Muscle of leg (tissue), 16 donors: Measurements from ENCODE around the gene C8A. TPM values are rescaled to one million over a fixed set of nuclear protein-coding genes. Genes with fewer than 3 reads are reported as not detected.

Experiments used
- DNase-seq: peaks from one replicate; pipeline ENCODE4 v3.0.0; 2013
- H3K27ac ChIP-seq: one replicate; pipeline ENCODE4 v1.5.1; 2013; ENCODE audit warnings: mild to moderate bottlenecking, low read length, control low read depth
- H3K27me3 ChIP-seq: one replicate; pipeline ENCODE4 v1.6.1; 2013; ENCODE audit warnings: low read length; ENCODE audit not compliant: control insufficient read depth, insufficient read depth
- H3K36me3 ChIP-seq: one replicate; pipeline ENCODE4 v1.6.1; 2013; ENCODE audit warnings: low read length; ENCODE audit not compliant: control insufficient read depth, insufficient read depth
- H3K4me1 ChIP-seq: one replicate; pipeline ENCODE4 v1.6.1; 2013; ENCODE audit warnings: low read length; ENCODE audit not compliant: control insufficient read depth, insufficient read depth
- H3K4me3 ChIP-seq: one replicate; pipeline ENCODE4 v1.5.1; 2013; ENCODE audit warnings: low read length, control low read depth
- H3K9me3 ChIP-seq: replicated peaks from 2 replicates; pipeline ENCODE4 v1.6.1; 2013; ENCODE audit warnings: low read depth, low read length; ENCODE audit not compliant: control insufficient read depth
- WGBS: methylation state at CpG from one replicate; pipeline ENCODE4 v1.1.5; 2013; ENCODE audit warnings: missing lambda C conversion rate; ENCODE audit not compliant: insufficient coverage; 5-methylcytosine and 5-hydroxymethylcytosine counted together
- long read RNA-seq, 11 donors: transcript quantifications; one replicate each; lab custom pipeline, GENCODE V29; 2026
- polyA plus RNA-seq, 8 donors: library from polyadenylated mRNA; unstranded; fragments of 120-200 nt; gene quantifications; one replicate each; pipeline versions ENCODE4 v1.2.1 to v1.2.3, GENCODE V29; 2013; ENCODE audit warnings: inconsistent platforms in 1 of 8, low replicate concordance in 1 of 8; ENCODE audit not compliant: insufficient read length in 8 of 8, insufficient read depth in 1 of 8
- total RNA-seq: library from RNA; stranded (reverse); fragments of 120-200 nt; gene quantifications from one replicate; pipeline ENCODE4 v1.2.4, GENCODE V29; 2013

The C8A gene
- not detected for total RNA-seq
- polyA plus RNA-seq = under 1 TPM in 1 of 8 donors, not detected in 7; 0.33 TPM
- long read RNA-seq, donor 1 = 0 reads
- long read RNA-seq, donor 2 = 0 reads
- long read RNA-seq, donor 3 = 0 reads
- long read RNA-seq, donor 4 = 0 reads
- long read RNA-seq, donor 5 = 0 reads
- long read RNA-seq, donor 6 = 0 reads
- long read RNA-seq, donor 7 = 0 reads
- long read RNA-seq, donor 8 = 0 reads
- long read RNA-seq, donor 9 = 0 reads
- long read RNA-seq, donor 10 = 0 reads
- long read RNA-seq, donor 11 = 0 reads

DNA sequence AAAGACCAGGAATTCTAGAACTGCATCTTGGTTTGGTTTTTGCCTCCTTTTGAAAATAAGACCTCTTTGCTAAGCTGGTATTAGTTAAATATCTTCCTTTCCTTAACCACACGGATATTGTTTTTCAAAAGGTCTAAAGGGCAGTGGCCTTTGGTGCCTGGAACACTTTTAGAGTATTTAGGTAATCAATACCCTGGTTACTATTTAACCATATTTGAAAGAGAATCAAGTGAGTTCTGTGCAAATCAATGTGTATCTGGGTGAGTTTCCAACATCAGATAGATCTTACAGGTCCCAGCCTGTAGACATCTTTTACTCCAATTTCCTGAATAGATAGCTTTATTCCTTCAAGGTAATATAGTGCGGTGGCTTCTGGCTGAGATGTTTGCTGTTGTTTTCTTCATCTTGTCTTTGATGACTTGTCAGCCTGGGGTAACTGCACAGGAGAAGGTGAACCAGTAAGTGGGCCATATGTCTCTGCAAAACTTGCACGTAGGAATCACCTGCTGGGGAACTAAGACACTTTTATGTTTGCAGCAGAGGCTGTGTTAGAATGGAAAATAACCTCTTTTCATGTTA lies at the start of gene C8A:
Gene C8A (plus strand): TSS at position 277 of the 579 bp plus-strand sequence. CDS start 105 bp downstream, at position 382.
- Histone ChIP-seq H3K36me3 (no peaks in the 10 kb centered on the region), H3K9me3 (no peaks in the 10 kb centered on the region), H3K27me3 (no peaks in the 10 kb centered on the region), H3K4me3 (no peak within 1 kb of the TSS), H3K4me1 (no peaks in the 10 kb centered on the region), H3K27ac (no peak within 1 kb of the TSS)
- WGBS = no CpG with 5 or more reads among the region's 3 CpGs
- no peak for DNase-seq

DNA sequence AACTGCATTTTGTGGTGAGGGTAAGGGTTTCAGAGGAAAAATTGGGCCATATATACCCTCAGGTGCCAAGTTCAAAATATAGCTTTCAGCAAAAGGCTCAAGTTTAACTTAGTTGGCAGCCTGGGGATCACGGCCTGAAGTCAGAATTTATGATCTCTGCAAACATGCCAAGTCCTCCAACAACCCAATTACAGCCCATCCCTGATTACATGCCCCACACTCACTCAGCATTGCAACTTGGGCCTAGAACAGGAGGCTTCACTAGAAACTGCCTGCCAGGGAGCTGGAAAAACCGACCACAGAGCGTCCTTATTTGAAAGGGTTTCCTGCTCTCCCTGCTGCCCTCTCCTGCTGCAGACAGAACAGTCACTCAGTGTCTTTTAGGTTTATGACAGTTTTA lies 47.8 kb upstream of the C8A start:
- 0% methylated on average over 1 of the region's 3 CpGs for WGBS
- Histone ChIP-seq H3K27me3 (no peaks in the 10 kb centered on the region), H3K27ac (no peak overlapping the region), H3K9me3 (no peaks in the 10 kb centered on the region), H3K4me3 (no peak overlapping the region), H3K4me1 (no peaks in the 10 kb centered on the region), H3K36me3 (no peaks in the 10 kb centered on the region)
- no peak for DNase-seq

GRCh38 chr1:56808410-56808809 lies 46.2 kb upstream of the C8A start:
- no CpG with 5 or more reads among the region's 1 CpG for WGBS
- H3K27me3 ChIP-seq = no peaks in the 10 kb centered on the region
- no peaks in the 10 kb centered on the region for H3K4me1 ChIP-seq
- H3K4me3 ChIP-seq = no peak overlapping the region
- no peak for DNase-seq
- H3K27ac ChIP-seq = no peak overlapping the region
- H3K9me3 ChIP-seq = no peaks in the 10 kb centered on the region
- H3K36me3 ChIP-seq = no peaks in the 10 kb centered on the region

DNA sequence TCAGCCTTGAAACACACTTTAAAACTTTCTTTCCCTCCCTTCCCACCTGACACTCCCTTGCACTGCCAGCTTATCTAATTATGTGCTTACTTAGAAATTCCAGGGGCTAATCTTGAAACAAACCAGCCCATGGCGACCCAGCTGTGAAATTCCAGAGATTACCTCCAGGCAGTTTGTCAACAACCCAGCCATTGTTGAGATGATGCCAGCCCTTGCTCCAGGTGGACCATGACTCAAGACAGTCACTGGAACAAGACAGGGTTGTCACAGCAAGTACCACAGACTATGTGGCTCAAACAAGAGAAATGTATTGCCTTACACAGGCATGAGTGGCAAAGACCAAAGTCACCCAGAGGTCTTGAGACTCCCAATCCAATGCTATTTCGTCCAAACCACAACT lies 43.3 kb upstream of the C8A start:
- Histone ChIP-seq H3K36me3 (no peaks in the 10 kb centered on the region), H3K4me3 (no peak overlapping the region), H3K27me3 (no peaks in the 10 kb centered on the region), H3K4me1 (no peaks in the 10 kb centered on the region), H3K9me3 (peaks cover 3% of the 10 kb centered on the region), H3K27ac (no peak overlapping the region)
- DNase-seq = no peak
- WGBS = 13% methylated on average over 1 of the region's 2 CpGs

DNA sequence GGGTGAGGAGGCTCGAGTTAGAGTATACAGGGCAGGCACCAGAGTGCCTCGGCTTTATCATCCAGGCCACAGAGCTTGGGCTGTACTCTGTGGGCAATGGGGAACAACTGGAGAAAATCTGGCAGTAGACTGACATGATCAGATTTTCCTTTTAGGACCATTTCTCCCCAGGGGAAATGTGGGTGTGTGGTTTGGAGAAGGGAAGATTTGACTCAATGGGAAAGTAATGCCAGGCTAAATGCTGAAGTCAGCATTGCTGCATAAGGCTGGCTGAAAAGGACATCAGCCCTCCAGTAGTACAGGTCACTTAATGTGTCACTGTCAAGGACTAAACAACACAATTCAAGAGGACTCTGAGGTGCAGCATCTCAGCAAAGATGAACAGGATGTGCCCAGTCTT lies 40.4 kb upstream of the C8A start:
- Histone ChIP-seq H3K9me3 (peaks cover 3% of the 10 kb centered on the region), H3K4me3 (no peak overlapping the region), H3K27ac (no peak overlapping the region), H3K36me3 (no peaks in the 10 kb centered on the region), H3K27me3 (no peaks in the 10 kb centered on the region), H3K4me1 (no peaks in the 10 kb centered on the region)
- no peak for DNase-seq
- WGBS = 90% methylated on average over 2 of the region's 2 CpGs

- H3K27ac ChIP-seq = no peak overlapping the region
- no peak overlapping the region for H3K4me3 ChIP-seq
- H3K9me3 ChIP-seq = peaks cover 3% of the 10 kb centered on the region
- H3K4me1 ChIP-seq = peaks cover 5% of the 10 kb centered on the region
- DNase-seq = no peak
- H3K27me3 ChIP-seq = peaks cover 7% of the 10 kb centered on the region
- H3K36me3 ChIP-seq = no peaks in the 10 kb centered on the region
- 88% methylated on average over 1 of the region's 1 CpG for WGBS
These were observed 38.3 kb upstream of the C8A start for GRCh38 chr1:56816264-56816663.

DNA sequence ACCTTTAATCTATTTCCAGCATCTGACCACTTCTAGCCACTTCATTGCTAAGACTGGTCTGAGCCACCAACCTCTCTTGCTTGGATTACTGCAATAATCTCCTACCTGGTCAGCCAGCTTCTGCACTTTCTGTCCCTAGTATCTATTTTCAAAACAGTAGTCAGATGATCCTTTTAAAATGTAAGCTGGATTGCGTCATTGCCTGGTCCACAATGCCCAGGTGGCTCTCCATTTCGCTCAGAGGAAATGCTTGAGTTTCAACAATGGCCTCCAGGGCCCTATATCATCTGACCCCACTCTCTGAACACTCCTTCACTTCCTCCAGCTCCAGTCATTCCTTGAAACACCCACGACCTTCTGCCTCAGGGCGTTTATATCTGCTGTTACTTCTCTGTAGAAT lies 37.7 kb upstream of the C8A start:
- Histone ChIP-seq H3K27me3 (peaks cover 7% of the 10 kb centered on the region), H3K4me1 (peaks cover 5% of the 10 kb centered on the region), H3K27ac (no peak overlapping the region), H3K4me3 (no peak overlapping the region), H3K9me3 (peaks cover 3% of the 10 kb centered on the region), H3K36me3 (no peaks in the 10 kb centered on the region)
- 41% methylated on average over 4 of the region's 4 CpGs for WGBS
- DNase-seq = no peak

GRCh38 chr1:56817716-56818463 lies 36.7 kb upstream of the C8A start:
- H3K9me3 ChIP-seq = peaks cover 3% of the 10 kb centered on the region
- H3K36me3 ChIP-seq = no peaks in the 10 kb centered on the region
- no peak for DNase-seq
- H3K4me1 ChIP-seq = peaks cover 5% of the 10 kb centered on the region
- no CpG with 5 or more reads among the region's 6 CpGs for WGBS
- H3K4me3 ChIP-seq = no peak overlapping the region
- peaks cover 7% of the 10 kb centered on the region for H3K27me3 ChIP-seq
- H3K27ac ChIP-seq = no peak overlapping the region

DNA sequence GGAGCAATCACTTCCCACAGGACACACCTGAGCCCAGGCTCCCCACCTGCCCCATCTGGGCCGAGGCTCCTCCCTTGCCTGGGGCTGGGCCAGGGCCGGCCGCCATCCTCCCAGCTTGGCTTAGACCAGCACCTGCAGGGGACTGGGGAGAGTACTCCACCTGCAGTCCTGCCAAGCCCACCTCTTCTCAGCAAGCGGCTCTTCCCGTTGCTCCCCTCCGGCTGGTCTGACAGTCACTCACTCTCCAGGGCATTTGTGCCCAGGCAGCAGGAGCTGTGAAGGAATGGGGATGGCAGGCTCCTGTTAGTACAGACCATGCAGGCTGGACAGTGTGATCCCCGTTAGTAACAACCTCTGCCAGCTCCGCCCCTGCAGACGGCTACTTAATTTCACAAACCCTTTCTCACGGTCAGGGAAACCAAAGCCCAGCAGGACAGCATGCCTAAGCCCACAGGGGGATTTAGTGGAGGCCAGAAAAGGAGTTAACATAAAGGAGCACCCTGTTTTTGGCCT lies 35.2 kb upstream of the C8A start, which contains the start of gene FYB2:
Gene FYB2 (minus strand): TSS at position 18 of the 513 bp plus-strand sequence. CDS start 114 bp downstream, outside the sequence.
- Histone ChIP-seq H3K36me3 (no peaks in the 10 kb centered on the region), H3K9me3 (peaks cover under 1% of the 10 kb centered on the region), H3K27ac (no peak within 1 kb of the TSS), H3K4me1 (peaks cover 5% of the 10 kb centered on the region), H3K4me3 (no peak within 1 kb of the TSS), H3K27me3 (peaks cover 7% of the 10 kb centered on the region)
- 27% methylated on average over 3 of the region's 10 CpGs for WGBS
- no peak for DNase-seq
